GM12878 (cell line): ENCODE measurements around the gene ARFGAP2. TPM values are rescaled to one million over a fixed set of nuclear protein-coding genes. Genes with fewer than 3 reads are reported as not detected.
A peak's percentile ranks its signal among the peaks of the same experiment; 100 is the strongest.

Source experiments
- ASH2L ChIP-seq: fragments of 300-600, 200-600 bp; sonication (generic); IDR thresholded peaks from 2 replicates; pipeline ENCODE4 v1.6.1; 2017; ENCODE audit warnings: low read depth, mild to moderate bottlenecking, borderline replicate concordance
- BCL11A ChIP-seq: IDR thresholded peaks from 2 replicates; pipeline ENCODE4 v1.6.1; 2011; ENCODE audit warnings: low read depth, low read length
- CHD1 ChIP-seq: IDR thresholded peaks from 2 replicates; pipeline ENCODE4 v1.6.1; 2012; ENCODE audit warnings: low read depth, low read length, improper control_type of control experiment
- CREB1 ChIP-seq: IDR thresholded peaks from 2 replicates; pipeline ENCODE4 v1.6.1; 2012; ENCODE audit warnings: low read depth, mild to moderate bottlenecking, inconsistent platforms
- CUX1 ChIP-seq: IDR thresholded peaks from 2 replicates; pipeline ENCODE4 v1.6.1; 2012; ENCODE audit warnings: improper control_type of control experiment, low read depth, low read length; ENCODE audit not compliant: insufficient replicate concordance
- ESRRA ChIP-seq: IDR thresholded peaks from 2 replicates; pipeline ENCODE4 v1.6.1; 2012; ENCODE audit warnings: mild to moderate bottlenecking, low read length, improper control_type of control experiment
- FOXK2 ChIP-seq: fragments of 450-650 bp; IDR thresholded peaks from 2 replicates; pipeline ENCODE4 v1.6.1; 2017; ENCODE audit warnings: mild to moderate bottlenecking, moderate library complexity
- GATAD2B ChIP-seq: fragments of 450-650 bp; conservative IDR thresholded peaks from 2 replicates; pipeline ENCODE4 v1.6.1; 2017; ENCODE audit warnings: low read depth, mild to moderate bottlenecking, moderate library complexity
- HDAC6 ChIP-seq: fragments of 200-600 bp; sonication (generic); IDR thresholded peaks from one replicate; pipeline ENCODE4 v1.8.0; 2017; ENCODE audit warnings: antibody characterized with exemption; ENCODE audit not compliant: unreplicated experiment
- IRF5 ChIP-seq: fragments of 450-650 bp; IDR thresholded peaks from 2 replicates; pipeline ENCODE4 v1.6.1; 2017; ENCODE audit warnings: borderline replicate concordance
- JUNB ChIP-seq: IDR thresholded peaks from 2 replicates; pipeline ENCODE4 v1.6.1; 2016; ENCODE audit warnings: antibody characterized with exemption, mild to moderate bottlenecking
- KAT2A ChIP-seq: conservative IDR thresholded peaks from 2 replicates; pipeline ENCODE4 v1.6.1; 2011; ENCODE audit warnings: low read depth, low read length; ENCODE audit not compliant: control insufficient read depth
- MEF2B ChIP-seq: fragments of 450-650 bp; IDR thresholded peaks from 2 replicates; pipeline ENCODE4 v1.6.1; 2018; ENCODE audit warnings: mild to moderate bottlenecking, moderate library complexity; ENCODE audit not compliant: partially characterized antibody, poor library complexity, severe bottlenecking
- NBN ChIP-seq: fragments of 450-650 bp; IDR thresholded peaks from 2 replicates; pipeline ENCODE4 v1.6.1; 2016
- NFXL1 ChIP-seq: fragments of 450-650 bp; IDR thresholded peaks from 2 replicates; pipeline ENCODE4 v1.6.1; 2017; ENCODE audit warnings: antibody characterized with exemption, mild to moderate bottlenecking, borderline replicate concordance
- NFYA ChIP-seq: IDR thresholded peaks from 2 replicates; pipeline ENCODE4 v1.6.1; 2011; ENCODE audit warnings: low read depth, mild to moderate bottlenecking, low read length, improper control_type of control experiment, borderline replicate concordance
- PAX8 ChIP-seq: fragments of 450-650 bp; IDR thresholded peaks from 2 replicates; pipeline ENCODE4 v1.6.1; 2017; ENCODE audit warnings: mild to moderate bottlenecking, moderate library complexity
- PKNOX1 ChIP-seq: fragments of 450-650 bp; IDR thresholded peaks from 2 replicates; pipeline ENCODE4 v1.6.1; 2016; ENCODE audit warnings: mild to moderate bottlenecking
- PML ChIP-seq: IDR thresholded peaks from 2 replicates; pipeline ENCODE4 v1.6.1; 2012; ENCODE audit warnings: low read length, inconsistent platforms
- RAD51 ChIP-seq: fragments of 450-650 bp; IDR thresholded peaks from 2 replicates; pipeline ENCODE4 v1.6.1; 2016; ENCODE audit warnings: moderate library complexity, mild to moderate bottlenecking, inconsistent platforms
- SMARCA5 ChIP-seq: fragments of 450-650 bp; IDR thresholded peaks from 2 replicates; pipeline ENCODE4 v1.6.1; 2017; ENCODE audit warnings: mild to moderate bottlenecking
- SP1 ChIP-seq: IDR thresholded peaks from one replicate; pipeline ENCODE4 v1.6.1; 2011; ENCODE audit warnings: low read depth, low read length
- SRF ChIP-seq, 2 experiments: IDR thresholded peaks; 2 replicates each; pipeline ENCODE4 v1.6.1; 2011; ENCODE audit warnings: low read depth in 2 of 2, low read length in 2 of 2, mild to moderate bottlenecking in 1 of 2, moderate library complexity in 1 of 2
- TBL1XR1 ChIP-seq: IDR thresholded peaks from 2 replicates; pipeline ENCODE4 v1.6.1; 2012; ENCODE audit warnings: low read depth, low read length, improper control_type of control experiment
- TCF7 ChIP-seq: IDR thresholded peaks from 2 replicates; pipeline ENCODE4 v1.6.1; 2014; ENCODE audit warnings: antibody characterized with exemption, borderline replicate concordance
- ZBED1 ChIP-seq: IDR thresholded peaks from 2 replicates; pipeline ENCODE4 v1.6.1; 2016; ENCODE audit warnings: borderline replicate concordance
- ZNF207 ChIP-seq: fragments of 450-650 bp; IDR thresholded peaks from 2 replicates; pipeline ENCODE4 v1.6.1; 2014; ENCODE audit warnings: antibody characterized with exemption, mild to moderate bottlenecking, borderline replicate concordance
- polyA plus RNA-seq, 11 experiments: library from polyadenylated mRNA; depleted of rRNA in 4 of 11; unstranded in 6 of 11; stranded (reverse) in 5 of 11; fragments of >200 nt; fragmentation: Nextera tagmentation in 4 of 11; fragmentation: Illumina TruSeq in 1 of 11; extraction: Ambion mirVana in 4 of 11; extraction: Trizol in 1 of 11; gene quantifications; 1 replicate in 1 of 11; 2 replicates in 10 of 11; pipeline versions ENCODE4 v1.2.1 to v1.2.3, GENCODE V29; 2011 to 2016; ENCODE audit warnings: inconsistent platforms in 2 of 11, missing spikeins in 2 of 11, low read depth in 1 of 11
- total RNA-seq, 4 experiments: library from RNA; depleted of rRNA in 3 of 4; stranded (reverse); fragments of >200 nt in 3 of 4; fragmentation: Illumina TruSeq in 1 of 4; extraction: Trizol in 1 of 4; gene quantifications; 2 replicates each; pipeline versions ENCODE4 v1.2.1 to v1.2.3, GENCODE V29; 2013 to 2021

Gene ARFGAP2
- total and polyA plus RNA-seq, 10 of the 15 experiments (the other 5 are each of a cell fraction or from before 2014, with no cell fraction given), result 20.9 to 100 (median 75.5) TPM

- no peak for TF ChIP-seq NFXL1
- TF ChIP-seq IRF5, result no peak
- TF ChIP-seq CUX1, result peak; percentile 38
- TF ChIP-seq SP1, result no peak
- TF ChIP-seq ASH2L, result no peak
- peak; percentile 8; the same call in 1 of the 2 replicates for TF ChIP-seq PKNOX1
- peak; percentile 59 for TF ChIP-seq MEF2B
- peak; percentile 71 for TF ChIP-seq GATAD2B
- TF ChIP-seq CREB1, result peak; percentile 24; the same call in 1 of the 2 replicates
- TF ChIP-seq PML, result no peak
- TF ChIP-seq NFYA, result no peak
- TF ChIP-seq SMARCA5, result peak; percentile 92
- TF ChIP-seq SRF (IDR thresholded peaks at IDR 0.05; ENCODE audit: low read depth in 2 of 2, low read length in 2 of 2), result no peak
- no peak for TF ChIP-seq HDAC6
- TF ChIP-seq KAT2A, result no peak
- TF ChIP-seq BCL11A, result no peak
- TF ChIP-seq TBL1XR1, result no peak
- no peak for TF ChIP-seq ESRRA
- no peak for TF ChIP-seq RAD51
- no peak for TF ChIP-seq ZBED1
- no peak for TF ChIP-seq TCF7
- TF ChIP-seq ZNF207, result peak; percentile 90; the same call in 1 of the 2 replicates
- TF ChIP-seq JUNB, result no peak
- peak; percentile 80 for TF ChIP-seq NBN
- no peak for TF ChIP-seq CHD1
- no peak for TF ChIP-seq PAX8
- TF ChIP-seq FOXK2, result peak; percentile 77
These were observed 658 bp upstream of the ARFGAP2 start (continued) for GRCh38 chr11:47177229-47177845.
